HG03460 (cell line): ENCODE measurements around the gene PDE9A.

Experiments
- ATAC-seq: cut with Tn5 transposase; IDR thresholded peaks from one replicate; pipeline ENCODE4 v1.9.1; 2021; ENCODE audit not compliant: unreplicated experiment

PDE9A gene

DNA sequence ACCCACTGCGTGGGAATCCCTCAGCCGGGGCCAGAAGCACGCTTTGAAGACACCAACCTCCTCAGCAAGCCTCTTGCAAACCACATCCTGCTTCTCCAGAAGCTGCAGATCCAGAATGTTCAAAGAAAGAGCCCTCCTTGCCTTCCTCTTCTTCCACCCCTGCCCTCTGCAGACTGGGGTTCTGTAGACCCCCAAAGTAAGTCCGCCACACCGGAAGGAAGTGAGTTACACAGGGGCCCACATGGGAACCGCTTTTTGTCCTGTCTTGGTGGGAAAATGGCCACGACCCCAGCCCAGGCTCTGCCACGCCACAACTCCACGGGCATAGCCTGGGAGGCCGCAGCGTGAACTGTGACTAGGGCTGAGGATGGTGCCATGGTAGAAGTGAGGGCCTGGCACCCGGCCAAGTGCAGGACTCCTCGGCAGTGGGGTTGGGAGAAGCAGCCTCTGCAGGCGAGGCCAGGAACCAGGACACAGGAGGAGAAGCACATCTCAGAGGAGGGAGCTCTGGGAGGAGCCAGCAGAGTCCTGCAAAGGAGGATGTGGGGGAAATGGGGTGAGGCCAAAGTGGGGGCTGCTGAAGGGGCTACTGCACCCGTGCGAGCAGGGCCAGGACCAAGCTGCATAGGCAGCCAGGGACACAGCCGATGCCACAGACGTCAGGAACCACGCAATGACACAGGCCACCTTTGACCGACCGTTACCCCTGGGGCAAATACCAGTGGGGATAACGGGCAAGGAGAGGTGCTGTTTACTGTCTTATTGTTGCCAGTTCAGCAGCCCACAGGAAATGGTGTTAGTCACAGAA lies 30.9 kb downstream of the PDE9A start:
- ATAC-seq, result no peak

DNA sequence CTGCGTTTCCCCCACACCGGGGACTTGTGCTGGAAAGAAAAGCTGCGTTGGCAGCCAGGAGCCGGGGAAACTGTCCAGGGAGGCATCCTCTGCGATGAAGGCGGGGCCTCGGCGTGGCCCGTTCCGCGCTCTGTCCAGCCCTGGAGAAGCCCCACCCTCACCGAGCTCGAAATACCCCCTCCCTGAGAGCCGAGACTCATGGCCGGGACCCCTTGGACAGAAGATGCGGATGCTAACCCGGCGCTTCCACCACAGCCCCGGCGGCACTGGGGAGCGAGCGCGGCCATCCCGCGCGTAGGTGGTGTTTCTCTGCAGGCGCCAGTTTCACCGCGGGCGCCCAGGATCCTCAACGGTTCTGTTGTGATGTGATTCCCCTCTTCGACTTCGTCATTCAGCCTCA lies 31.6 kb downstream of the PDE9A start:
- no peak for ATAC-seq

DNA sequence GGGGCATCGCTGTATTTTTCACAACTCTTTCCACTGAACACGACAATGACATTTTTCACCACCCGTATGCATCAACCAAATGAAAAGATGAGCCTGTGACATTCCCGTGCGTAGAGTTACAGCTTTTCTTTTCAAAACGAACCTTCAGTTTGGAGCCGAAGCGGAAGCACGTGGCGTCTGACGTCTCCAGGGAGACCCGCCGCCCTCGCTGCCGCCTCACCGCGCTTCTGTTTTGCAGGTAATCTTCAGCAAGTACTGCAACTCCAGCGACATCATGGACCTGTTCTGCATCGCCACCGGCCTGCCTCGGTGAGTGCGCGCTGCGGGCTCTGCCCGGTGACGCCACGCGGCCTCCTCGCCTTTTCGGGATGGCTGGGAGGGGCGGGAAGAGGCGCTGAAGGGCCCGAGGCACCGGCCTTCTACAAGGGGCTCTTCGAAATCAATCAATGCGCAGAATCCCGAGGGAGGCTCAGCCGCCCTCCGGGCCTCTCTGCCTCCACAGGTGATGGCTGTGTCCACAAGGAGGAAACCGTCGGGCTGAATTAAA lies 32.6 kb downstream of the PDE9A start:
- ATAC-seq, result no peak

DNA sequence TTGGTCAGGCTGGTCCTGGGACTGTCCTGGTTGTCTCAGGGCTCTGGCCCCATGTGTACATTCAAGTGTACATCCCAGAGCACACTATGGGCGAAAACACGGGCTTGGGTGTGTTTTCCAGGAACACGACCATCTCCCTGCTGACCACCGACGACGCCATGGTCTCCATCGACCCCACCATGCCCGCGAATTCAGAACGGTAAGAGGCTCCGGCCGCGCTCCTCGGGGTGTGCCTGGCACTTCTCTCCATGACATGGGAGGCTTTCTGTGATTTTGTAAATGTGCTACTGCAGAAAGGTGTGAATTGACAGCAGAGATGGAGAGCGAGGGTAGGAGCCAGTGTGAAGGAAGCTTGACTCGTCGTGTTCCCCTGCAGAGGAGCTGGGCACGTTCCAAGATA lies 34.4 kb downstream of the PDE9A start:
- no peak for ATAC-seq

DNA sequence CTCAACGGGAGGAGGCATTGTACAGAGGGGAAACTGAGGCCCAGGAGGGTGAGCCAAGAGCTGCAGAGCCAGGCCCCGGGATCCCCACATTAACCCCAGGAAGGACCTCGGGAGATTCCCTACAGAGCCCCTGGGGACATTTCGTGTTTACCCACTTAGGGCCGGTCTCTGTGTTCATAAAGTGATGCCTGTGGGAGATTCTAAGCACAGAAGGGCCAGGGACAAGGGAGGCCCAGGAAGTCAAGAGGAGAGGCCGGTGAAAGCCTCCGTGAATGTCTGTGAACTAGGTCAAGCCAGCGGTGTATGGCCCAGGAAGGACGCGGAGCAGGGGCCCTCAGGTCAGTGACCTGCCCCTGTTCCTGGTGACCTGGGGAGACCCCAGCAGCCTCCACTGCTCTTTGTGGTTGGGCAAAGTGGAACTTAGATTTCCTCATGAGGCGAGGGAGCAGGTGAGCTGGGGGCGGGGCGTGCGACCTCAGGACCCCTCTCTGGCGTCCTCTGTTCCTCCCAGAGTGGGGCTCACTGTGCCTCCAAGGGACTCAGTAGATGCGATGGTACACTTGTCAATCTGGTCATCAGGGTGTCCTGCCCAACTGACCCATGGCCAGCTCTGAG lies 34.9 kb downstream of the PDE9A start:
- no peak for ATAC-seq

DNA sequence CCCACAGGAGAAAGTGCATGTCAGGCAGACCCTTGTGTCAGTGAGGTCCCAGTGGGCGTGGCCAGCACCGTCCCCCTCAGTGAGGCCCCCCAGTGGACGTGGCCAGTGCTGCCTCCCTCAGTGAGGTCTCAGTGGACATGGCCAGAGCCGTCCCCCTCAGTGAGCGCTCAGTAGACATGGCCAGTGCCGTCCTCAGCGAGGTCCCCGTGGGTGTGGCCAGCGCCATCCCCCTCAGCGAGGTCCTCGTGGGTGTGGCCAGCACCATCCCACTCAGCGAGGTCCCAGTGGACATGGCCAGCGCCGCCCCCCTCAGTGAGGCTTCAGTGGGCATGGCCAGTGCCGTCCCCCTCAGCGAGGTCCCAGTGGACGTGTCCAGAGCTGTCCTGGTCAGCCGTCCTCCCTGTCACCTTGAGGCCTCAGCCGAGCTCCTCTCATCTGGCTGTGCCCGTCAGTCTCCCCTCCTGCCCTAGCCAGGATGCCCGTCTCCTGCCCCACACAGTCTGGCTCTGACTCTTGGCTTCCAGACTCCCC lies 35.5 kb downstream of the PDE9A start:
- ATAC-seq, result no peak

DNA sequence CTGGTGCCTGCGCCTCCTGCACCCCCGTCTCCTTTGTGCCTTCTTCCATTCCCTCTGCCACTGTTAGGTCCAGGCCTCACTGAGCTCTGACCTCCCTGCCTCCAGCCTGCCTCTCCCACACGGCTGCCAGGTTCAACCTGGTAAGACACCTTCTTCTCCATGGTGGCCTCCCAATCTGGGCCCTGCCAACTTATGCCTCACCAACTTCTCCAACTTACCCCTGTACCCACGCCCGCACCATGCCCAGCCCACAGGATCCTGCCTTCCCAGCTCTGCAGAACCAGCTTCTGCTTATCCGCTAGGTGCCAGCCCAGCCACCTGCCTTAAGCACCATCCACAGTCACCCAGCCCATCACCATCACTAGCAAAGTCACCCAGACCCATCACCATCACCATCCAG lies 37.2 kb downstream of the PDE9A start:
- ATAC-seq, result no peak

DNA sequence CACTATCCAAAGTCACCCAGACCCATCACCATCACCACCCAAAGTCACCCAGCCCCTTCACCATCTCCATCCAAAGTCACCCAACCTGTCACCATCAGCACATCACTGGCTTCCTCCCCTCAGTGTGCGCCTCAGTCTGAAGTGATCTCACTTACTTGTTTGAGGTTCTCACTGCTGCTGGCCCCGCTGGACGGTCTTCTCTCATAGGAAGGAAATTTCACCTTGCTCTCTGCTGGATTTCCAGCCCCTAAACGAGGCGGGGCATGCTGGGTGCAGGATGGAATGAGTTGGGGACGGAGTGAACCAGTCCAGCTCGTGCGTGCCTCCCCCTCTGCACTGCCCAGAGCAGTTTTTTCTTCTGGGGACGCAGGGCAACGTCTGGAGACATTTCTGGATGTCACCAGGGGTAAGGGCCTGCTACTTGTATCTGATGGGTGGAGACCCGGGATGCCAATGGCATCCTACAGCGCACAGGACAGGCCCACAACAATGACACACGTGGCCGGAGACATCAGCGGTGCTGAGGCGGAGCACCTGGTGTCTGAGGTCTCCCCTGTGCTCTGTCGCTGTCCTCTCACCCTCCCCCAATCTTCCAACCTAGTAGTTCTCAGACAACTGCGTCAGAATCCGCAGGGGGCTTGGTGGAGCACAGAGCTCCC lies 38.6 kb downstream of the PDE9A start:
- no peak for ATAC-seq

DNA sequence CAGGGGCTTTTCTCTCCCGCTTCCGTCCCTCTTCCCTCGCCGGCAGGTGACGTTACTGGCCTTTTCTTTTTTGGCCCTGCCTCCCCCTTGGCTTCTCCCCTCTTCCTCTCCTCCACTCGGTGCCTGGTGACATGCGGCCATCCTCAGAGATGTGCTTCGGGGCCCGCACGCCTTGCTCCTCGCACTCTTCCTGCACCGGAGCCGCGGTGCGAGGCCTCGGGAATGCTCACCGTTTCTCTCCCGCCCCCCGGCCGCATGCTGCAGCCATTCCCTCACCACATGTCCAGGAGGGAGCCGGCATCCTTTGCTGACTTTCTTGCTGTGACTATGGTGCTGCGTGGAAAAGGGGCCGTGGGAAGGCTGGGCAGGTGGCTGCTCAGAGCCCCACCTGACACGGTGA lies 39.3 kb downstream of the PDE9A start:
- no peak for ATAC-seq

DNA sequence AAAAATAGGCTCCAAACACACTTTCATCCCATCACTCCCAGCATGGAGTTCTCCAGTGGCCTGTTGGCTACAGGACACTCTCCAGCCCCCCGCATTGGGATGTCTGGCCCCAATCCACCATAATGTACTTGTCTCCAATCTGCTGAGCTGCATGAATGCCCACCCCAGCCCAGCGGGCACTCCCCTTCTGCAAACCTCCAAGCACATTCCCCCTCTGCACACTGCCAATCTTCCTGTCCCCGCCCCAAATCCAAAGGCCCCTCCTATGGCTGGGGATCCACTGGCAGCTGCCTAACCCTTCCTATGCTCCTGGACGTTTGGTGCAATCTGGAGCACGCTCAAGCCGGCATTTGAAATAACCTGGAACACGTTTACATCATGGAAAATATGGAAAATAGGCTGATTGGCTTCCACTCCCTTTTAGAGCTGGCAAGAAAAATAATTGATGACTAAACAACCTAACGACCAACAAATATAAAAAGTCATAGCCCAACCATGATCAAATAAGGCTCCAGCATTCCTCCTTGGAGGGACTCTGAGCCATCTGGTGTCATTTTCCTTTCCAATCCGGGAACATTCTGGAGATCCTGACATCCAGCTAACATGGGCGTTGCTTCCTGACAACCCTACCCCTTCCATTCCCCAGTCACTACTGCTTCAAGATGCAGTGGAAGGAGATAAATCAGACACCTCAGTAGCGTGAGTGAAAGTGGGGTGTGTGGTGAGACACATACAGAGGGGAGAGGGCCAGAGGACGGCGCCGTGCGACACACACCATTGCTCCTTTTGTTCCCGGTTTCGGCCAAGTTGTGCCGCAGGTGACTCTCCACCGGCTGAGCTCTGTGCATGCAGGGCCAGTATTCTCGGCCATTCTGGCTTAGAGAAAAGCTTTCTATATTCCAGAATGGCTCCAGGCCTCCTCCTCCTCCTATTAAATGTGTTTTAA lies 41.6 kb downstream of the PDE9A start:
- no peak for ATAC-seq

DNA sequence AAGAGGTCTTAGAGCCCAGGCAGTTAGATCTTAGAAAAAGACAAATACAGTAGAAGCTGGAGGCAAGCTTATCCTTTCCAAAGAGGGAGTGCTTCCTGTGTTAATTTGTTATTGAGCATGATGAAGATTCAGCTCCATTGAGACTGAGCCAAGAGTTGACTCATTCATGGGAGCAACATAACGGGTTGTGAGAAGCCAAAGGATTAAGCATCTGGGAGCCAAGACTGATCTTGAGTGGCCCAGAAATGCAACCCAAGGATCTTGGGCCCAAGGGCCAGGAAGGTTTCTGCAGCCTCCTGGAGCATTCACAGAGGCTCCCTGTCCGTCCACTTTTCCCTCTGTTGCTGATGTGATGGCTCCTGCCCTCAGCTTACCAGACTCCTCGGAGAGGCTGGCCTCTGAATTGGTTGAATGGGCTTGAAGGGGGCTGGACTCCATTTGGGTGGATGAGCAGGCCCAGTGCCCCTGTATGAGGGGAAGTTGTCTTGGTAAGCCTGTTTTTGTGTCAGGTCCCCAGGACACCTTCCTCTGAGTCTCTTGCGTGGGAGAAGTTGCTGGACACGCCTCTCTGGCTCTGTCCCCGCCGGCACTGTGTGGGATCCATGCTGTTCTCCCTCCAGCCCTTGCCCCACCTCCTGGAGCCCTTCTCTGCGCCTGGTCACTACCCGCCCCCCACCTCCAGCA lies 42.4 kb downstream of the PDE9A start:
- no peak for ATAC-seq

DNA sequence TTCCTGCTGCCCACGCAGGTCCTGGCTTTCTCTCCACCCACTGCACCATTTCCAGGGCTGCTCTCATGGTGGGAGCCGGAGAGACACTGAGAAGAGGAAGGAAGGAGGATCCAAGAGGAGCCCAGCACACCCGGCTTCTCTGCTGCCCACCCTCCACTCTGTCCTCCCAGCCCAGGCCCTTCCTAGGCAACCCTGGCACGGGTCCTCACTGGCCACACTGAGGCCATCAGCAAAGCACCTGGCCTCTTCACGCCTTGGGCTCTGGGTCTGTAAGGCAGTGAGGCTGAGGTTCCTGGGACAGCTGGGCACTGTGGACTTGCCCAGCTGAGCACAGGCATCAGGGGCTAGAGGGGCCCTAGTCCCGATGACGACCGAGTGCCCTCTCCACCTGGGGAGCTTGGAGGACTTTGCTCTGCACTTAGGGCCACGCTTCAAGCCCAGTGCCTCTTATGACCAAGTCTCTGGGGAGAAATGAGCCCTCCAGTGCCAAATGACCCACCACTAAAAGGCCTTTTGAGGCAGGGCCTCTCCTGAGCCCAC lies 43.1 kb downstream of the PDE9A start:
- no peak for ATAC-seq

DNA sequence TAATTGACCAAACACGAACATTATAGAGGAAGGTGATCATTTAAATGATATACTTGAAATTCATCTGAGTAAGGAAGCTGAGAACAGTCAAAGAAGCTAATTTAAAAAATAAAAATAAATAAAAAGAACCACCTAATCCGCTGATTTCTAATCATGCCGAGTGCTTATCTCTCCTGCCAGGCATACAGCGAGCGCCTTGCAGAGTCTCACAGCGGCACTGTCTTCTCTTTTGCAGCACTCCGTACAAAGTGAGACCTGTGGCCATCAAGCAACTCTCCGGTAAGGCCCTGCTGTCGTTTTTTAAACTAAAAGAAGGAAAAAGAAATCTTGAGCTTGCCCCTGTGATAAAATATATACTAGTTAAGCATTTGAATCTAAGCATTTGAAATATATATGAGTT lies 45.3 kb downstream of the PDE9A start:
- no peak for ATAC-seq

DNA sequence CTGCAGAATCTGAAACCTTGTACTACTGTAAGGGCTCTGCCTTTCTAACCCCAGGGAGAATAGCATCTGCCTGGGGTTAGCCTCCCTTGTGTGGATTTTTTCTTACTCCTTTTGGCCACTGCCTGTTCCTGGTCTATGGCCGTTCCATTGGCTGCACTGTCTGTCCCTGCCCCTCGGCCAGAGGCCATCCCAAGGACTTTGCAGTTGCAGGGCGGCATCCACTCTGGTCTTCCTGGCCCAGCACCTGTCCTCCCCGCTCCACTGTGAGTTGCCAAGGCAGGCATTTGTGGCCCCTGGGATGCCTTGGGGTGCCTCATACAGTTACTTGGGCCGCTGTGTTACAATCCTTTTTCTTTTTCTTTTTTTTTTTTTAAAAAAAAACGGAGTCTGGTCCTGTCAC lies 45.8 kb downstream of the PDE9A start:
- no peak for ATAC-seq

DNA sequence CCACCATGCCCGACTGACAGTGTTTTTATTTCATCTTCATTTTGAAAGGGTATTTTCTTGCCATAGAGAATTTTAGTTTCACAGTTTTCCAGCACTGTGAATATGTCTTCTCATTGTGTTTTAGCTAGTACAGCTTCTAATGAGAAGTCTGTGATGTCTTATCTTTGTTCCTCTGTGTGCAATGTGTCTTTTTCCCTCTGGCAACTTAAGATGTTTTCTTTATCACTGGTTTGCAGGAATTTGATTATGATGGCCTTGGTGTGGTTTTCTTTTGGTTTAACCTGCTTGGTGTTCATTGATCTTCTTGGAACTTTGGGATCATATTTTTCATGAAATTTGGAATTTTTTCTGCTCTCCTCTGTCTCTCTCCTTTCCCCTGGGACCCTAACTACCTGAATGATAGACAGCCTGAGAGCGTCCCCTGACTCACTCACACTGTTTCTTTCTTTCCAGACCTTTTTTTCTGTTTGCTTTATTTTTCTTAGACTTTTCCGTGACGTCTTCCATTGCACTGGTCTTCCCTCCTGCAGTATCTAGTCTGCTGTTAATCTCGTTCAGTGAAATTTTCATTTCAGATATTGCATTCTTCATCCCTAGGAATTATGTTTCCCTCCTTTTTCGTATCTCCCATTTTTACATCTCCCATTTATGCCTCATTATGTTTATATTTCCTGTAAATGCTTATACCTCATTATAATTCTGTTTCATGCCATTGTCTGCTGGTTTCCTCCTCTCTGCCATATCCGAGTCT lies 48.5 kb downstream of the PDE9A start:
- ATAC-seq, result no peak

DNA sequence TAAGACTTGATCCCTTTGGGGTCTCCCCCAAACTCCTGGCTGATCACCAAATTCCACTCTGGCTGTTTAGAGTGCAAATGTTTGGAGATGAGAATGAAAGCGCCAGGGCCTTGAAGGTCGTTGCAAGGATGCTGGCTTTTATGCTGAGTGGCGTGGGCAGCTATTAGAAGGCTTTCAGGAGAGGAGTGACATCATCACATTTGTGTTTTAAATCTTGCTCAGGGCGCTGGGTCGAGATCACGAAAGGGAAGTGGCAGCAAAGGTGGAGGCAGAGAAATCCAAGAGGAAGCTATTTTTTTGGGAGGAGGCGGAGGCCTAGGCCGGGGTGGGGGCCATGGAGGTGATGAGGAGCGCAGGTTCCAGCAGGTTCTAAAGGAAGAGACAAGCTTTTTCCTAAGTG lies 49.3 kb downstream of the PDE9A start:
- ATAC-seq, result no peak

DNA sequence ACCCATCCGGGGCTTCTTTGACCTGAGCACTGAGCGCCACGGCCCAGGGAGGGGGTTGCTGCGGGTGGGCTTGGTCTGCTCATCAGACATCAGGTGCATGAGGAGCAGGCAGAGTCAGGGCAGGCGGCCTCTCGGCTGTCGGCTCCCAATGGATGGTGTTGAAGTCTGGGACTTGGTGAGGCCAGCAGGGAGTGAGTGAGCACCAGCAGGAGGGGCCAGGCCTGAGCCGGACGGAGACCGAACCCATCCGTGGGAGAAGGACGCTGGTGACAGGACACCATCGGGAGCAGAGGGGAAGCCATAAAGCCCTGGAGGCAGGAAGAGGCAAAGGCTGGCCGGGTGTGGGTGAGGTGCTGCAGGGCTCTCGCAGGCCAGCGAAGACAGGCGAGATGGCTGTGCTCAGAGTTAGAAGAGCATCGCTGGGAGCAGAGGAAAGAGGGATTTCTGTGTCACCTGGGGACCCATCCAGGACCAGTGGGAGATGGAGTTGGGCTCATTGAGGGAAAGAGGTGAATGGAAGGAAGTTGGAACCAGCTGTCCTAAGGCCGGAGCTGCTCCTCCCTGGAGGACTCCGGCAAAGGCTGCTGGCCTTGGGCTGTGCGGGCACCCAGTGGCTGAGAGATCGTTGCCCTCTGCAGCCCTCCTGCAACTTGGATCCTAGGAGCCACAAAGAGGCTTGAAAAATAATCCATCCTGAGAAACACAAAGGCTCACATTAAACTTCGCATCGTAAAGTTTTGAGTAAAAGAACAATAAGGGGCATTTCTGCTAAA lies 49.9 kb downstream of the PDE9A start:
- no peak for ATAC-seq

DNA sequence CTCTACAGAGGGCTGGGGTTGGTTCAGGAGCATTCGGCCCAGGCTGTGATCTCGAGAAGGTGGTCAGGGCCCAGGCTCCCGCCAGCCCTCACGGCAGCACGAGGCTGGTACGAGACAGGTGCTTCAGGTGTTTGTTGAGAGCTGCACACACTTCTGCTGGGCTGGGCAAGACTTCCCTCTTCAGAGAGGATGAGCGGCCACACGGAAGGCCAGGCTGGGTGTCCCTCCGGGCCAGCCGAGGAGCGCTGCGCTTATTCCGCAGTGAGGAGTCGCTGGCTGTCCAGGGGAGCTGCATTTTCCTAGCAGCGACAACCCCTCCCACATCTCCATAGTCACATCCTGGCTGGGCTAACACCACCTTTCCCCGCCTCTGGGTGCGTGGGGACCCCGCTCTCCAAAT lies 50.5 kb downstream of the PDE9A start:
- ATAC-seq, result no peak
